GM19468 (cell line): ENCODE results near the gene REXO4.

Experiments
- ATAC-seq: cut with Tn5 transposase; IDR thresholded peaks from one replicate; pipeline ENCODE4 v1.9.1; 2021; ENCODE audit warnings: mild to moderate bottlenecking, moderate library complexity, moderate number of reproducible peaks; ENCODE audit not compliant: unreplicated experiment; ENCODE audit errors: extremely low read depth

REXO4 gene

DNA sequence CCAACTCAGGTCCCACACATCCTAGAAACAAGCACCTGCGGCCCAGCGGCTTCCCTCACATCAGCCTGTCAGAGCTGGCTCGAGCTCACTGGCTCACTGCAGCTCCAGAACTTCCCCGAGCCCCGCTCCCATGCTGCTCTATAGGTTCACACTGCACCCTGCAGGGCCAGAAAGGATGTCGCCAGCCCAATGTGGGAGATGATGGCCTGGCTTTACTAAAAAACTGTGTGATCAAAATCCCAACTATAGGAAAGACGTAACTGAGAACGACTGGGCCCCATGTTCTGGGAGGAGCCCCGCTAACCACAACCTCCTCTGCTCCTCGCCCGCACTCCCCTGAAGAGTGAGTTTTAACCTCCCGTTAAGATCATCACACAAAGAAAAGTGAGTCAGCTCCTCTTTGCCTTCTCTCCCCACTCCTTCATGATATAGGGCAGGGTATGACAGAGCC lies 46.5 kb downstream of the REXO4 start:
- no peak for ATAC-seq

DNA sequence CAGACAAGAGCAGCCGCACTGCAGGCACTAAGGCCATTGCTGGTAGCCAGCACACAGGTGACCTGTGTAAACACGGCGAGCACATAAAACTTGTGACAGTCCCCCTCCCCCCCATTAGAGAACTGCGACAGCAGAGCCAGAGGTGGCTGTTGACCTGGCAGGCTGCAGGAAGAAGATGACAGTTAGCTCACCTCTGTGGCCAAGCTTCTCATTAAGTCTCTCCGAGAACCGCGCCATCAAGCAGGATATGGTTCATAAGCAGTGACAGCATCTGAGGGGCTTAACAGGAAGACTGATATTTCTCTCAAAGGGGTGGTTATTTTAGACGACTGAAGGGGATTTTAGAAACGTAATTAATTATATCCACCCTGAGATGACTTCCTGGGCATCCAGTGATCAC lies 47.1 kb downstream of the REXO4 start:
- no peak for ATAC-seq

GRCh38 chr9:133369933-133370332 lies 47.9 kb downstream of the REXO4 start:
- no peak for ATAC-seq

- no peak for ATAC-seq
Measured at GRCh38 chr9:133369422-133369821, 48.4 kb downstream of the REXO4 start.

- no peak for ATAC-seq
Measured at GRCh38 chr9:133368249-133368881, 49.4 kb downstream of the REXO4 start.

- no peak for ATAC-seq
Measured at GRCh38 chr9:133367778-133368177, 50.0 kb downstream of the REXO4 start.

DNA sequence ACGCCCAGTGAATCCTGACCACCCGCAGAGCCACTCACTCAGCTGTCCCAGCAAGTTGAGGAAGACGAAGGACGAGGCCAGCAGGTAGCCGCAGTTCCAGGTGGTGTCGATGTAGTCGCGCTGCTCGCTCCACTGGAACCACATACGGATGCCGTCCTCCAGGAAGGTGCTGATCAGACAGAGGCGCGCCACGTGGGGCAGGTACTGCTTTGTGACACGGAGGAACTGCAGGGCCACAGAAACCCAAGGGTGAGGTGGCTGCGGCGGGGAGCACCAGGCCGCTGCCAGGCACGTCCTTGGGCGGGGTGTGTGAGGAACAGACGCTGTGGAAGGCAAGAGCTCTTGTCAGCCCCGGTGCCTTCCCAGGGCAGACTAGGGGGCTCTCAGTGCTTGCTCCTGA lies 50.6 kb downstream of the REXO4 start:
- no peak for ATAC-seq

GRCh38 chr9:133366435-133366834 lies 51.4 kb downstream of the REXO4 start:
- no peak for ATAC-seq

- ATAC-seq: no peak
Measured at GRCh38 chr9:133362359-133363044, 55.3 kb downstream of the REXO4 start.

DNA sequence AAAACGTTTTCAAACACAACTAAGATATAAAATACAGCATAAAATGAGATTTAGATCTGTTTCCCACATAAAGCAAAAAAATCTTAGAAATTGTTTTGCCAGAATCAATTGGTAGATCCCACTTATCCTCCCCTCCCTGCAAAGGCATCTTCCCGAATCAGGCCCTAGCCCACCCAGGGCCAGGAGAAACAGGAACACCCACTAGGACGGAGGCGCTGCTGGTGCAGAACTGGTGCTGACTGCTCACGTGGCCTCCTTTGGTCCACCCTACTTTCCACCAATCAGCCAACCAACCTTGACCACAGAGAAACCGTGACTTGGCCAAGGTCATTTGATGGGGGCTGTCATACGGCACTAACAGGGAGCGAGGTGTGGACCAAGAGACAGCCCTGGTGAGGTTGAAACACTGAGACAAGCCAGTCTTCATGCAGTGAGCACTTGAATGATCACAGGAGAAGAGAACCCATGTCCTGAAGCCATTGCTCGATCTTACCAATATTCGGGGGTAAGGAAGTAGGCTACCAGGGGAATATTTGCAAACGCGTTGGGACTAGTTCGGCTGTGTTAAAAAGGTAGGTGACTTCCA lies 56.2 kb downstream of the REXO4 start:
- no peak for ATAC-seq

GRCh38 chr9:133360400-133361393 lies 57.1 kb downstream of the REXO4 start:
- no peak for ATAC-seq

DNA sequence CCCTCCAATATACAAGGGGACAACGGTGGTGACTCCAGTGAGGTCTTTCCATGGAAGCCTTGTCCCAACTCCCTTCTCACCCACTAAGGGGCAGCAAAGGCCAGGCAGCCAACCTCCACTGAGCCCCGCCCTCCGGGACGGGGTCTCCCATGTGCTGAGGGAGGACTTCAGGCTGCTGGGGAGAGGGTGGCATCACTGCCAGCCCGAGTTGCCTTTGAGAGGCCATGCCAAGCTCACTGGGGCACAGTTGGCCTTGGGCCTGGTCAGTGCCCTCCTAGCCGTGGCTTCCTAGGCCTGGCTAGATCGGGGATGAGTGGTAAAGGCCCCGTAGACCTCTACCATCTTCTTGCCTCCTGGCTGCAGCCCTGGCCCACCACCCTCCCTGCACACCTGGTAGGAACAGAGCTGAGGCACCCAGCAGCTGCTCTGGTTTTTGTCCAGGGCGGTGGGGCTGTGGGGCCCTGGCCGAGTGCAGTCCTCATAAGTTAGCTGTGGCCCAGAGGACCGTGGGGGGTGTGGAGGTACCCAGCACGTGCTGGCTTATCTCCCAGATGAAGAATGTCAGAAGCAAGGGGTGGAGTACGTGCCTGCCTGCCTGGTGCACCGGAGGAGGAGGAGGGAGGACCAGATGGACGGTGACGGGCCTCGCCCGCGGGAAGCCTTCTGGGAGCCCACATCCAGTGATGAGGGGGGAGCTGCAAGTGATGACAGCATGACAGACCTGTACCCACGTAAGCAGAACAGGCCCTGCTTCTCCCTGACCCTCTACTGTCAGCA lies 58.2 kb downstream of the REXO4 start:
- no peak for ATAC-seq

DNA sequence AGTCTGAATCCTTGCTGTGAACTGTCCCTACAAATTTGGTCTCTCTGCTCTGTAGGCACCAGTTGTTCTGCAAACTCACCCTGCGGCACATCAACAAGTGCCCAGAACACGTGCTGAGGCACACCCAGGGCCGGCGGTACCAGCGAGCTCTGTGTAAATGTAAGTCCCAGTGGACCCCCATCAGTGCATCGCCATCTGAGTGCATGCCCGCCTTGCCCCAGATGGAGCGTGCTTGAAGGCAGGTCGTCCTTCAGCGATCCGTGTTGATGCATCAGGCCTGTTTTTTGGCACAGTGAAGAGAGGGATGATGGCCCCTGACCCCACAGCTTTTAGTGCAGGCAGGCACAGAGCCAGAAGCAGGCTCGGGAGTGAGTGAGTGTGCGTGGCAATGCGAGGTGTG lies 60.2 kb downstream of the REXO4 start:
- no peak for ATAC-seq

GRCh38 chr9:133356391-133357091 lies 61.3 kb downstream of the REXO4 start, which contains the start of the genes SURF1 and SURF2:
Gene SURF1 (minus strand): TSS chr9:133356487. CDS start chr9:133356453, 34 bp downstream.
Gene SURF2 (plus strand): TSS chr9:133356550. CDS start chr9:133356593, 43 bp downstream.
- no peak for ATAC-seq
